Measurements from ENCODE around the gene CEP295NL.

The CEP295NL gene

GRCh38 chr17:78898075-78898836 is 4.7 kb downstream of the CEP295NL start:
- TF ChIP-seq MAX (IDR thresholded peaks at IDR 0.05; ENCODE audit: low read depth, low read length) = no peak
- no peak for TF ChIP-seq POLR2A (IDR thresholded peaks at IDR 0.05; ENCODE audit: extremely low read depth, insufficient read length)
- no peak for TF ChIP-seq CTCF (IDR thresholded peaks at IDR 0.05; ENCODE audit: low read depth, low read length)
- TF ChIP-seq MYC (IDR thresholded peaks at IDR 0.05; ENCODE audit: low read depth, low read length) = no peak
- DNase-seq (ENCODE audit: low read depth) = no peak

GRCh38 chr17:78897664-78898047 is 5.3 kb downstream of the CEP295NL start:
- H3K4me3 ChIP-seq (ENCODE audit: low read depth, low read length) = no peak overlapping the region
- no peak for DNase-seq (ENCODE audit: low read depth)
- TF ChIP-seq MAX (IDR thresholded peaks at IDR 0.05; ENCODE audit: low read depth, low read length) = no peak
- no peak for TF ChIP-seq MYC (IDR thresholded peaks at IDR 0.05; ENCODE audit: low read depth, low read length)
- TF ChIP-seq CTCF (IDR thresholded peaks at IDR 0.05; ENCODE audit: low read depth, low read length) = no peak
- no peak for TF ChIP-seq POLR2A (IDR thresholded peaks at IDR 0.05; ENCODE audit: extremely low read depth, insufficient read length)

More at GRCh38 chr17:78898075-78898836, 4.7 kb downstream of the CEP295NL start:
- H3K4me3 ChIP-seq (ENCODE audit: low read depth, low read length) = no peak overlapping the region

- TF ChIP-seq CTCF (IDR thresholded peaks at IDR 0.05; ENCODE audit: low read depth, low read length) = no peak
- no peak for TF ChIP-seq MYC (IDR thresholded peaks at IDR 0.05; ENCODE audit: low read depth, low read length)
- TF ChIP-seq MAX (IDR thresholded peaks at IDR 0.05; ENCODE audit: low read depth, low read length) = no peak
- no peak for TF ChIP-seq POLR2A (IDR thresholded peaks at IDR 0.05; ENCODE audit: extremely low read depth, insufficient read length)
- no peak for DNase-seq (ENCODE audit: low read depth)
- H3K4me3 ChIP-seq (ENCODE audit: low read depth, low read length) = no peak overlapping the region
Observed at GRCh38 chr17:78896834-78897663, 6.0 kb downstream of the CEP295NL start.

GRCh38 chr17:78896091-78896833 is 6.7 kb downstream of the CEP295NL start:
- H3K4me3 ChIP-seq (ENCODE audit: low read depth, low read length) = no peak overlapping the region
- TF ChIP-seq MYC (IDR thresholded peaks at IDR 0.05; ENCODE audit: low read depth, low read length) (no peak), MAX (IDR thresholded peaks at IDR 0.05; ENCODE audit: low read depth, low read length) (no peak), POLR2A (IDR thresholded peaks at IDR 0.05; ENCODE audit: extremely low read depth, insufficient read length) (no peak), CTCF (IDR thresholded peaks at IDR 0.05; ENCODE audit: low read depth, low read length) (no peak)
- DNase-seq (ENCODE audit: low read depth) = no peak

GRCh38 chr17:78895322-78895721 is 7.7 kb downstream of the CEP295NL start:
- TF ChIP-seq CTCF (IDR thresholded peaks at IDR 0.05; ENCODE audit: low read depth, low read length) (no peak), MAX (IDR thresholded peaks at IDR 0.05; ENCODE audit: low read depth, low read length) (no peak), POLR2A (IDR thresholded peaks at IDR 0.05; ENCODE audit: extremely low read depth, insufficient read length) (no peak), MYC (IDR thresholded peaks at IDR 0.05; ENCODE audit: low read depth, low read length) (no peak)
- H3K4me3 ChIP-seq (ENCODE audit: low read depth, low read length) = no peak overlapping the region
- DNase-seq (ENCODE audit: low read depth) = no peak
